Transverse colon (tissue), 4 donors: ENCODE results near the gene STOML2. TPM values are rescaled to one million over a fixed set of nuclear protein-coding genes. Genes with fewer than 3 reads are reported as not detected.

Experiments used
- DNase-seq: peaks from one replicate; pipeline ENCODE4 v3.0.0-alpha.2; 2019
- H3K27ac ChIP-seq, 4 donors: fragments of 200-600 bp; sonication (generic); 2 replicates each; pipeline ENCODE4 v1.5.1; 2016 to 2018; ENCODE audit warnings: inconsistent platforms in 4 of 4
- H3K27me3 ChIP-seq: fragments of 200-600 bp; sonication (generic); 2 replicates; pipeline ENCODE4 v1.5.1; 2017; ENCODE audit warnings: inconsistent platforms
- H3K36me3 ChIP-seq, 4 donors: fragments of 200-600 bp; sonication (generic); 2 replicates each; pipeline ENCODE4 v1.5.1; 2017 to 2019; ENCODE audit warnings: inconsistent platforms in 4 of 4
- H3K4me1 ChIP-seq, 4 donors: fragments of 200-600 bp; sonication (generic); 2 replicates each; pipeline ENCODE4 v1.5.1; 2017 to 2020; ENCODE audit warnings: inconsistent platforms in 4 of 4
- H3K4me3 ChIP-seq, 4 donors: fragments of 200-600 bp; sonication (generic); 1 replicate in 1 of 4; 2 replicates in 3 of 4; pipeline versions ENCODE4 v1.5.1 to v1.6.1; 2017 to 2019; ENCODE audit warnings: inconsistent platforms in 4 of 4
- H3K9me3 ChIP-seq, 2 donors: fragments of 200-600 bp; sonication (generic); 2 replicates each; pipeline ENCODE4 v1.5.1; 2017 to 2019; ENCODE audit warnings: inconsistent platforms in 2 of 2
- EP300 ChIP-seq: sonication (generic); formaldehyde crosslinking; IDR thresholded peaks from one replicate; pipeline ENCODE4 v1.6.1; 2017; ENCODE audit warnings: antibody characterized with exemption, low read depth
- POLR2A ChIP-seq: fragments of 450-650 bp; IDR thresholded peaks from one replicate; pipeline ENCODE4 v1.6.1; 2016; ENCODE audit warnings: antibody characterized with exemption, mild to moderate bottlenecking, moderate library complexity
- POLR2AphosphoS5 ChIP-seq, 3 donors: sonication (generic); formaldehyde crosslinking; IDR thresholded peaks; one replicate each; pipeline ENCODE4 v1.6.1; 2016; ENCODE audit warnings: antibody characterized with exemption in 3 of 3
- WGBS, 2 donors: methylation state at CpG; one replicate each; pipeline ENCODE4 v1.1.5; 2018; ENCODE audit warnings: low coverage in 1 of 2; 5-methylcytosine and 5-hydroxymethylcytosine counted together
- in situ Hi-C, 4 donors: fragments of 200-750 bp; cut with MboI; loops; one replicate each; pipeline versions ENCODE4 v1.15.0 to v1.15.1; 2017; ENCODE audit warnings: low sequenced_read_pairs in 3 of 4, low pct_ligation_motif_present in 1 of 4, low pct_unique_long_range_greater_than_20kb in 1 of 4
- intact Hi-C: fragments of 100-400 bp; cut with DNase I; formaldehyde crosslinking; loops from one replicate; pipeline ENCODE4 v1.15.1; 2023; ENCODE audit warnings: low total_unique reads
- total RNA-seq, 4 donors: library from RNA; depleted of rRNA; stranded (reverse); fragments of >200 nt; gene quantifications; one replicate each; pipeline ENCODE4 v1.1.0, GENCODE V29; 2016
- TF ChIP-seq, protein P1 (sequence below), 5 experiments: fragments of 200-600 bp in 3 of 5; fragments of 450-650 bp in 2 of 5; sonication (generic) in 3 of 5; IDR thresholded peaks; 1 replicate in 2 of 5; 2 replicates in 3 of 5; pipeline ENCODE4 v1.5.1; 2016 to 2017; ENCODE audit warnings: antibody characterized with exemption in 5 of 5, inconsistent platforms in 3 of 5, mild to moderate bottlenecking in 2 of 5, moderate library complexity in 1 of 5

The STOML2 gene
- total RNA-seq, 4 donors from 2014 or later = 36.7 to 99.1 (median 70.9) TPM

GRCh38 chr9:35054871-35055644 lies 47.9 kb downstream of the STOML2 start:
- no peak for DNase-seq
- WGBS, 2 donors = 92 to 95% methylated on average over 10 to 14 of the region's 14 CpGs
- peaks cover 0 to 47% (median 20%) of the 10 kb centered on the region in 4 donors for H3K36me3 ChIP-seq
- H3K4me1 ChIP-seq = no peaks in the 10 kb centered on the region
- TF ChIP-seq POLR2AphosphoS5 (IDR thresholded peaks at IDR 0.05) (no peak), EP300 (no peak), POLR2A (no peak)
- TF ChIP-seq, protein P1, sequence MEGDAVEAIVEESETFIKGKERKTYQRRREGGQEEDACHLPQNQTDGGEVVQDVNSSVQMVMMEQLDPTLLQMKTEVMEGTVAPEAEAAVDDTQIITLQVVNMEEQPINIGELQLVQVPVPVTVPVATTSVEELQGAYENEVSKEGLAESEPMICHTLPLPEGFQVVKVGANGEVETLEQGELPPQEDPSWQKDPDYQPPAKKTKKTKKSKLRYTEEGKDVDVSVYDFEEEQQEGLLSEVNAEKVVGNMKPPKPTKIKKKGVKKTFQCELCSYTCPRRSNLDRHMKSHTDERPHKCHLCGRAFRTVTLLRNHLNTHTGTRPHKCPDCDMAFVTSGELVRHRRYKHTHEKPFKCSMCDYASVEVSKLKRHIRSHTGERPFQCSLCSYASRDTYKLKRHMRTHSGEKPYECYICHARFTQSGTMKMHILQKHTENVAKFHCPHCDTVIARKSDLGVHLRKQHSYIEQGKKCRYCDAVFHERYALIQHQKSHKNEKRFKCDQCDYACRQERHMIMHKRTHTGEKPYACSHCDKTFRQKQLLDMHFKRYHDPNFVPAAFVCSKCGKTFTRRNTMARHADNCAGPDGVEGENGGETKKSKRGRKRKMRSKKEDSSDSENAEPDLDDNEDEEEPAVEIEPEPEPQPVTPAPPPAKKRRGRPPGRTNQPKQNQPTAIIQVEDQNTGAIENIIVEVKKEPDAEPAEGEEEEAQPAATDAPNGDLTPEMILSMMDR (IDR thresholded peaks at IDR 0.05) = no peak
- intact Hi-C loops = no loop called here
- no peak overlapping the region for H3K4me3 ChIP-seq
- H3K27ac ChIP-seq = no peak overlapping the region
- no peaks in the 10 kb centered on the region for H3K9me3 ChIP-seq
- H3K27me3 ChIP-seq = no peaks in the 10 kb centered on the region
- in situ Hi-C loops = no loop called here

- 63 to 88% methylated on average over 4 to 5 of the region's 5 CpGs for WGBS, 2 donors
- no peaks in the 10 kb centered on the region for H3K9me3 ChIP-seq
- intact Hi-C loops (no loop called here), in situ Hi-C loops (no loop called here)
- H3K36me3 ChIP-seq = peaks cover 0 to 40% (median 16%) of the 10 kb centered on the region in 4 donors
- no peak overlapping the region for H3K4me3 ChIP-seq
- no peak overlapping the region for H3K27ac ChIP-seq
- no peak for TF ChIP-seq EP300
- H3K4me1 ChIP-seq = no peaks in the 10 kb centered on the region
- H3K27me3 ChIP-seq = no peaks in the 10 kb centered on the region
- no peak for DNase-seq
These were observed 48.6 kb downstream of the STOML2 start for GRCh38 chr9:35054185-35054835.

GRCh38 chr9:35051069-35051967 lies 51.6 kb downstream of the STOML2 start:
- peaks cover 0 to 10% (median 1%) of the 10 kb centered on the region in 4 donors for H3K36me3 ChIP-seq
- WGBS, 2 donors = 75 to 86% methylated on average over 4 to 7 of the region's 7 CpGs
- H3K27me3 ChIP-seq = no peaks in the 10 kb centered on the region
- TF ChIP-seq POLR2AphosphoS5 (IDR thresholded peaks at IDR 0.05) = no peak
- TF ChIP-seq, protein P1 (IDR thresholded peaks at IDR 0.05) = peak; percentile 48 to 62 (median 58)
- no peaks in the 10 kb centered on the region for H3K9me3 ChIP-seq
- H3K4me1 ChIP-seq = no peaks in the 10 kb centered on the region
- intact Hi-C loops (no loop called here), in situ Hi-C loops (no loop called here)
- DNase-seq = peak; percentile 41
- peak overlapping the region in 1 of 4 donors; percentile 6 for H3K27ac ChIP-seq
- H3K4me3 ChIP-seq = no peak overlapping the region

Other genes starting within 250 kb of the STOML2 start
- gene PHF24, start 144.8 kb downstream of the STOML2 start, total RNA-seq = under 1 TPM in 2 of 4 donors, not detected in 2; 0.16 to 0.27 TPM
- gene DNAJB5, start 113.4 kb downstream of the STOML2 start, total RNA-seq = 10 to 100 TPM in 2 of 4 donors, 1 to 10 TPM in 2; 4.1 to 22.5 (median 10.2) TPM
- gene VCP, start 30.5 kb downstream of the STOML2 start, total RNA-seq = 100 to 1,000 TPM in 3 of 4 donors, 10 to 100 TPM in 1; 45.3 to 196 (median 124) TPM
- gene FANCG, start 23.2 kb downstream of the STOML2 start, total RNA-seq = 10 to 100 TPM in 3 of 4 donors, 1 to 10 TPM in 1; 6.6 to 90.0 (median 51.6) TPM
- gene PIGO, start 6.5 kb downstream of the STOML2 start, total RNA-seq = 10 to 100 TPM; 19.1 to 50.1 (median 24.8) TPM
- 10 to 100 TPM; 23.9 to 30.0 (median 27.3) TPM for gene ATOSB, start 12.7 kb upstream of the STOML2 start, total RNA-seq
- 10 to 100 TPM; 52.1 to 67.0 (median 58.9) TPM for gene UNC13B, start 58.9 kb upstream of the STOML2 start, total RNA-seq